Activated naive CD8-positive, alpha-beta T cell (primary cell): Measurements from ENCODE around the gene TBC1D9B.

ENCODE experiments used
- H3K27ac Mint-ChIP-seq: one replicate; pipeline ENCODE4 v1.8.0; 2021; ENCODE audit warnings: mixed read lengths
- H3K27me3 Mint-ChIP-seq: one replicate; pipeline ENCODE4 v1.8.0; 2021; ENCODE audit warnings: mixed read lengths
- H3K36me3 Mint-ChIP-seq: one replicate; pipeline ENCODE4 v1.8.0; 2021; ENCODE audit warnings: mixed read lengths
- H3K4me1 Mint-ChIP-seq: one replicate; pipeline ENCODE4 v1.8.0; 2021; ENCODE audit warnings: low read depth, mixed read lengths
- H3K4me3 Mint-ChIP-seq: one replicate; pipeline ENCODE4 v1.8.0; 2021; ENCODE audit warnings: mild to moderate bottlenecking, mixed read lengths
- H3K9me3 Mint-ChIP-seq: one replicate; pipeline ENCODE4 v1.8.0; 2021; ENCODE audit warnings: low read depth, mixed read lengths

Gene TBC1D9B

DNA sequence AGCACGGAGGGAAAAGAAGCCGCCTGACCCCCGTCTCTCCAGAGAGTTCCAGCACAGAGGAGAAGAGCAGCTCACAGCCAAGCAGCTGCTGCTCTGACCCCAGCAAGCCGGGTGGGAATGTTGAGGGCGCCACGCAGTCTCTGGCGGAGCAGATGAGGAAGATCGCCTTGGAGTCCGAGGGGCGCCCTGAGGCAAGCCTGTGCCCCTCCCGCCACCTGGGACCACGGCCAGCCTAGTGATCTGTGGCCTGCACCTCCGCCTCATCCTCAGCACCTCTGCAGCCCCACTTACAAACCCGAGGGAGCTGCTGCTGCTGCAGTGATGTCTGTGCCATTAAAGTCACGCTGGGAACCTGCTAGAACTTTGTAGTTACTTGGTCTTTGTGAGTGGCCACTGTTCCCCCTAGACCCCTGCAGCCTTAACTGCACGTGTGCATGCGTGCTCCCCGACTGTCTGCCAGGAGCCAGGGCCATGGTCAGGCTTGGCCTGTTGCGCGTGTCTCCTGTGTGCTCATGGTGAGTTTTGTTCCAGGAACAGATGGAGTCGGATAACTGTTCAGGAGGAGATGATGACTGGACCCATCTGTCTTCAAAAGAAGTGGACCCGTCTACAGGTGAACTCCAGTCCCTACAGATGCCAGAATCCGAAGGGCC, 74.5 kb downstream of the TBC1D9B start:
- H3K36me3 Mint-ChIP-seq: peaks cover 12% of the 10 kb centered on the region
- H3K9me3 Mint-ChIP-seq: no peaks in the 10 kb centered on the region
- peaks cover 23% of the 10 kb centered on the region for H3K4me1 Mint-ChIP-seq
- no peak overlapping the region for H3K4me3 Mint-ChIP-seq
- peak overlapping the region; percentile 54 for H3K27ac Mint-ChIP-seq
- no peaks in the 10 kb centered on the region for H3K27me3 Mint-ChIP-seq

DNA sequence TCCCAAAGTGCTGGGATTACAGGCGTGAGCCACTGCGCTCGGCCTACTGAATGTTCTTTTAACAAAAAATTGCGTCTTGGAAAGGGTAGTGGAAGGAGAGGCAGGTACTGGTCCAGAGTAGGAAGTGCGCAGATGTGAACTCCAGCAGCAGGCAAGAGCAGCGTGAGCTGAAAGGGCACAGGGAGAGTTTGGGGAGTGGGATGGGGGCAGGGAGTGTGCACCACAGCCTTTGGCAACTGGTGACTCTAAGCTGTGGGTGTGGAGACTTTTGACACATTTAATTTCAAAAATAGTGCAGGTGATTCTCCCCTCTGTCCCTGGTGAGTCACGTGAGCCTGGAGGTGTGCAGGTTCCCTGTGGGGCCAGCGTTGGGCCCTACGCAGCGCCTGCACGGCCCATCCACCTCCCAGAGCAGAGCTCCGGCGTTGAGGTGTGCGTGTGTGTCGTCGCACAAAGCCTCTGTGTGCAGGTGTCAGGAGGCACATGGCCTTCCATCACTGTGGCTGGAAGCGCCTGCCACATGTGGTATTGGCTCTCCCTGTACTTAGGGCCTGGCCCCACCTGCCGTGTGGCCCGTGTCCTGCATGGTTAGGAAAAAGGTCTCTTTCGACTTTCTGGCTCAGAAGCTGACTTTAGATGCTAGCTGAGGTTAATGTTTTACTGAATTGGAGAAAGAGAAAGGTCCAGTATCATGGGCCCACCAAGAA, 75.5 kb downstream of the TBC1D9B start:
- Mint-ChIP-seq H3K27me3 (no peaks in the 10 kb centered on the region), H3K4me3 (no peak overlapping the region), H3K36me3 (peaks cover 16% of the 10 kb centered on the region), H3K4me1 (peaks cover 30% of the 10 kb centered on the region), H3K27ac (peak overlapping the region; percentile 68), H3K9me3 (no peaks in the 10 kb centered on the region)

DNA sequence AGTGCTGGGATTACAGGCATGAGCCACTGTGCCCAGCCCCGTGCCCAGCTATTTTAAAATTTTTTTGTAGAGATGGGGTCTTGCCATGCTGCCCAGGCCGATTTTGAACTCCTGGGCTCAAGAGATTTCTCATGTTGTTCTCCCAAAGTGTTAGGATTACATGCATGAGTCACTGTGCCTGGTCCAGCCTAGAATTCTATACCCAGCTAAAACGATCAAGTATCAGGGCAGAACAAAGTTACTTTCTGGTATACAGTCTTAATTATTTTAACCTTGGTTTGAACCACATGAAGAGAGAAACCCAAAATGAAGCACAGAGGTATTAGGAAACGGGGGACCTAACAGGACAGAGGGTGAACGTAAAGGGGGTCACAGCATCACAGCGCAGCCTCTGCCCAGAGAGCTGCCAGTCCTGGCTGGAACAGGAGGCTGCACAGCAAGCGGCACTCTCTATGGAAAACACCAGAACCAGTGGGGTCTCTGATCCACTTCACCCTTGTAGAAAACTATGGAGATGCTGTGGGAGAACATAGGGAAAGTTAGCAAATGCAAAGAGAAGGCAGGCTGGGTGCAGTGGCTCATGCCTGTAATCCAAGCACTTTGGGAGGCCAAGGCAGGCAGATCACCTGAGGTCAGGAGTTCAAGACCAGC, 76.8 kb downstream of the TBC1D9B start:
- Mint-ChIP-seq H3K27me3 (no peaks in the 10 kb centered on the region), H3K36me3 (peaks cover 13% of the 10 kb centered on the region), H3K27ac (peak overlapping the region; percentile 70), H3K9me3 (no peaks in the 10 kb centered on the region), H3K4me3 (no peak overlapping the region), H3K4me1 (peaks cover 24% of the 10 kb centered on the region)

DNA sequence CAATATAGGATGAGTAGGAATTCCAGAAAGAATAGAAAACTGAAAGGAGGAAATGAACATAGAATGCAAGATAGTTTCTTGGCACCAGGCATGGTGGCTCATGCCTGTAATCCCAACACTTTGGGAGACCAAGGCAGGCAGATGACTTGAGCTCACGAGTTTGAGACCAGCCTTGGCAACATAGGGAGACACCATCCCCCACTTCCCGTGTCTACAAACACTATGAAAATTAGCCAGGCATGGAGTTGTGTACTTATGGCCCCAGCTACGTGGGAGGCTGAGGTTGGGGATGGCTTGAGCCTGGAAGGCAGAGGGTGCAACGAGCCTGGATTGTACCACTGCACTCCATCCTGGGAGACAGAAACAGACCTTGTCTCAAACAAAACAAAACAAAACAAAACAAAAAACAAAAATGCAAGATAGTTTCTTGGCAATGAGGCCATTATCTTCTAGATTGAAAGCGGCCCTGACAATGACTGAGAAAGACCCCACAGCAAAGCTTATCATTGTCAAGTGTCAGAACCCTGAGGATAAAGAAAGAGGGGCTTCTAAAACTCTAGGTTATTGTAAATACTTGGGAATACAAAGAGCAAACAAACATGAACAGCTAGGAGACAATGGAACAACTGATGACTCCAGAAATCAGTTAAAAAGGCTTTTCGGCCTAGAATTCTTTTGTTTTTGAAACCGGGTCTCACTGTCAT, 77.8 kb downstream of the TBC1D9B start:
- H3K27me3 Mint-ChIP-seq: no peaks in the 10 kb centered on the region
- peaks cover 23% of the 10 kb centered on the region for H3K4me1 Mint-ChIP-seq
- H3K36me3 Mint-ChIP-seq: peaks cover 13% of the 10 kb centered on the region
- H3K9me3 Mint-ChIP-seq: no peaks in the 10 kb centered on the region
- H3K27ac Mint-ChIP-seq: peak overlapping the region; percentile 83
- H3K4me3 Mint-ChIP-seq: no peak overlapping the region

DNA sequence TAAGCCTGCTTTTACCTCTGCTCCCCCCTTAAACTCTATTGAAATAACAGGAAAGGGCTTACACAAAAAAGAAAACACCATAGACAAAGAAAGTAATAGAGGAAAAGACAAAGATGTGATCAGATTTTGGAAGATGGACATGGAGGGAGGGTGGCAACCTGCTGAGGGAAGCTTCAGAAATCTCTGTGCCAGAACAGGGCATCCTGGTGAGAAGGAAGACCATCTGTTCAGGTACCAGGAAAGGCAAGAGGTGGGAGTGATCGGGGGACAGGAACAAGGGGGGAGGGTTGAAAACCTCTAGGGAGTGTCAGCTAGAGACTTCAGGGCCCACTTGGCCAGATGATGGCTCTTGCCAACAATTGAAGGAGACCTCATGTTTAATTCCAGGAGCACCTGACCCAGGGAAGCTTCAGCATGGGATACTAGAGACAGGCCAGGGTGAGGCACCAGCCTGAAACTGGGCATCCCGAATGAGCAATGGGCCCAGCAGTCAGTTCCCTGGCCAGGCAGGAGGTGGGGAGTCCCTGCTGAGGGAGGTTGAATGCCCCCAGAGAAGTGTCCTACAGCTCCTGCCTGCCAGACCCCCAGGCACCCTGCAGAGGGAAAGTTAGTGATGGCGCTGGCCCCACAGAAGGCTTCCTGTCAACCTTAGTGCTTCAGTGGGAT, 78.8 kb downstream of the TBC1D9B start:
- Mint-ChIP-seq H3K27ac (peak overlapping the region; percentile 83), H3K4me1 (peaks cover 29% of the 10 kb centered on the region)

DNA sequence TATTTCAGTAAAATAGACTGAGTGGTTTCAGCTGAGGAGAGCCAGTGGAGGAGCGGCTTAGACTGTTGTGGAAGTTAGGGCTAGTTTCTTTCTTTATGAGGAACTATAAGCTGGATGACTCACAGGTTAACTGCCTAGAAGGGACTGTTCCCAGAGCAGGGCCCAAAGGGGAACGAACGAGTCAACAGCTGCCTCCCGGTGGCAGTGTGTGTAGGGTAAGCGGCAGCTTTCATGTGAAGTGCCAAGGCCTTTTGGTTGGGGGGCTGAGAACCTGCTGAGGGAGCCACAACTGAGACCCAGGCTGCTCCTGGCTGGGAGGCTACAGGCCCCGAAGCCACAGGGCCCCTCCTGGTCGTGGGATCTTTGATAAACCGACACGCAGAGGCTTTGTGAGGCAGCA, 80.0 kb downstream of the TBC1D9B start:
- Mint-ChIP-seq H3K9me3 (no peaks in the 10 kb centered on the region), H3K27ac (peak overlapping the region; percentile 88), H3K4me3 (peak overlapping the region; percentile 32), H3K27me3 (no peaks in the 10 kb centered on the region), H3K4me1 (peaks cover 35% of the 10 kb centered on the region), H3K36me3 (peaks cover 10% of the 10 kb centered on the region)

More for the DNA sequence above, 78.8 kb downstream of the TBC1D9B start:
- no peaks in the 10 kb centered on the region for H3K27me3 Mint-ChIP-seq
- peaks cover 16% of the 10 kb centered on the region for H3K36me3 Mint-ChIP-seq
- H3K9me3 Mint-ChIP-seq: no peaks in the 10 kb centered on the region
- H3K4me3 Mint-ChIP-seq: no peak overlapping the region

DNA sequence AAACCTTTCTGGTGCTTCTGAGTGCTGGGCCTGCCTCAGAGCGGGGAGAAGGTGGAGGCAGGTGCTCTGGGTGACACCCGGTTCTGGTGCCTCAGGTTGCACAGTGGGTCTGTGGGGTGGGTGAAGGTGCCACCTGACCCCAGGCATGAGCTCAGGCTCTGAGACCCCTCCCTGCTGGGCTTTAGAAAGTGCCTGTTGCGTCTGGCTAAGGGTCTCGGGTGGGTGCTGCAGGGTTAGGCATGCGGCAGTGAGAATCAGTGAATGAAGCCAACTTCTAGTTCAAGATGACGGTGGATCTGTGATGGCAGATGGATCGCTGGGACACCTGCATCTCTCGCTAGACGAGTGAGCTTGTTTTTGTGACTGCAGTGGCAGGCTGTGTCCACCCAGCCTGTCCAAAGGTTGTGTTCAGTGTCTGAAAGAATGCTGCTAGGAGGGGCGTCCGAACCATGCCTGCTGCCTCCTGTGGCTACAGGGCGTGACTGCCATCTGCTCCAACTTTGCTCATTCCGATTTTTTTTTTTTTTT, 82.0 kb downstream of the TBC1D9B start:
- Mint-ChIP-seq H3K27me3 (no peaks in the 10 kb centered on the region), H3K27ac (peak overlapping the region; percentile 28), H3K9me3 (no peaks in the 10 kb centered on the region), H3K36me3 (peaks cover 10% of the 10 kb centered on the region), H3K4me1 (peaks cover 40% of the 10 kb centered on the region), H3K4me3 (no peak overlapping the region)

DNA sequence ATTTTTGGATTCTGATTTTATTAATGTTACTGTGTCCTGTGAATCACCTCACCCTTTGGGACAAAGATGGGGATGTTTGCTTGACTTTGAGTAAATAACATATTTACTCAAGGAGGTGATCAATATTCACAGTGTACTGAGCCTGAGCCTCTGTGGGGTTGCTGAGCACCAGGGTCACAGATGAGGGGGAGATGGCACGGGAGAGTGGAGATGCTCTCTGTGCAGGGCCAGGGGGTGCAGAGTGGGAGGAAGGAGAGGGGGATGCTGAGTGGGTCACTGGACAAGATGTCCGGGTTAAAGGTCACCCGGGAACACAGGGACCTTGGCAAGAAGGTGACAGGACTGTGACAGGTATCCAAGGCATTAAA, 83.0 kb downstream of the TBC1D9B start:
- H3K36me3 Mint-ChIP-seq: peaks cover 10% of the 10 kb centered on the region

DNA sequence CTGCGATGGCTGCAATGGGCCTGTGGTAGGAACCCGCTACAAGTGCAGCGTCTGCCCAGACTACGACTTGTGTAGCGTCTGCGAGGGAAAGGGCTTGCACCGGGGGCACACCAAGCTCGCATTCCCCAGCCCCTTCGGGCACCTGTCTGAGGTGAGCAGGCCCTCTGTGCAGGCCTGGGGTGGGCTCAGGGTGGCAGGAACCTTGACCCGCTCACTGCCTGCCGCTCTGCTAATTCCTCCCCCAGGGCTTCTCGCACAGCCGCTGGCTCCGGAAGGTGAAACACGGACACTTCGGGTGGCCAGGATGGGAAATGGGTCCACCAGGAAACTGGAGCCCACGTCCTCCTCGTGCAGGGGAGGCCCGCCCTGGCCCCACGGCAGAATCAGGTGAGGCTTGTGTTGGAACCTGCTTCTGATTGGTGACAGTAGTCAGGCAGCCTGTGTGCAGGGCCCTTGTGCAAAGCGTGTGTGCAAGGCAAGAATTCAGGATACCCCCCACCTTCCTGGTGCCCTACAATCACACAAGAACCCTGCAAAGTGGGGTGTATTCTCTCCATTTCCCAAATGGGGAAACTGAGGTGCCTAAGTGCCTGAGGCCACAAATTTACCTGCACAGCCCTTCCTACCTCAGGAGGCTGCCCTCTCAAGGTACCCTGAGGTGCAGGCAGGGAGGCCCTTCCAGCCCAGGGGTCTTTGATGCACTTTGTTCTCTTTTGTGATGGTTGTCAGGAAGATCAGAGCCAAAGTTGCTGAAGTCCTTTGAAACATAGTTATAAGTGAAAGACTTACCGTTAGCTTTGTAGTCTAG, 83.6 kb downstream of the TBC1D9B start:
- H3K27ac Mint-ChIP-seq: peak overlapping the region; percentile 87
- peaks cover 10% of the 10 kb centered on the region for H3K36me3 Mint-ChIP-seq
- peaks cover 48% of the 10 kb centered on the region for H3K4me1 Mint-ChIP-seq
- no peaks in the 10 kb centered on the region for H3K27me3 Mint-ChIP-seq
- no peaks in the 10 kb centered on the region for H3K9me3 Mint-ChIP-seq
- peak overlapping the region; percentile 42 for H3K4me3 Mint-ChIP-seq

More for the DNA sequence above, 83.0 kb downstream of the TBC1D9B start:
- Mint-ChIP-seq H3K9me3 (no peaks in the 10 kb centered on the region), H3K4me3 (peak overlapping the region; percentile 42), H3K4me1 (peaks cover 45% of the 10 kb centered on the region), H3K27me3 (no peaks in the 10 kb centered on the region), H3K27ac (peak overlapping the region; percentile 87)

DNA sequence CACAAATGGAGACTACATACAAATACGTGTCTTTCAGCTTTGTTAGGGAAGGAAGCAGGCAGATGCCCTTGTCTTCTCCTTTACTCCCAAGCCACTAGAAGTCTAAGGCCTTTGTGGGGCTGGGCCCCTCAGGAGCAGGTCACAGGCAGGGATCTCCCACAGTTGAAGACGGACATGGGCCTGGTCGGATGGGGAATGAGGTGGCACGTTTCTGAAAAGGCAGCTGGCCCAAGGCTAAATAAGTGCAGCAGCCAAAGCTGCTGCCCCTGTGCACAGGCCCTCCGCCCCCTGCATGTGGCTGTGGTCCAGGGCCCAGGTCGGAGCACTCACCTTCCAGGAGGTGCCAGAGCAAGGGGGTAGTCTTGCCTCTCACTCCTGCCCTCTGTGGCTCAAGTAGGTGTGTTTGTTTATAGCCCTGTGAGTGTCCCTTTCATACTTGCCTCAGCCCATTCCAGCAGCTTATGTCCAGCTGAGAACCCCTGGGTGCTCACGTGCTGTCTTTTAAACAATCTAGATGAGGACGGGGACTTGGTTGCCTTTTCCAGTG, 85.2 kb downstream of the TBC1D9B start:
- Mint-ChIP-seq H3K36me3 (peaks cover 4% of the 10 kb centered on the region), H3K9me3 (no peaks in the 10 kb centered on the region), H3K4me3 (peak overlapping the region; percentile 92), H3K27ac (peak overlapping the region; percentile 83), H3K4me1 (peaks cover 51% of the 10 kb centered on the region), H3K27me3 (no peaks in the 10 kb centered on the region)

DNA sequence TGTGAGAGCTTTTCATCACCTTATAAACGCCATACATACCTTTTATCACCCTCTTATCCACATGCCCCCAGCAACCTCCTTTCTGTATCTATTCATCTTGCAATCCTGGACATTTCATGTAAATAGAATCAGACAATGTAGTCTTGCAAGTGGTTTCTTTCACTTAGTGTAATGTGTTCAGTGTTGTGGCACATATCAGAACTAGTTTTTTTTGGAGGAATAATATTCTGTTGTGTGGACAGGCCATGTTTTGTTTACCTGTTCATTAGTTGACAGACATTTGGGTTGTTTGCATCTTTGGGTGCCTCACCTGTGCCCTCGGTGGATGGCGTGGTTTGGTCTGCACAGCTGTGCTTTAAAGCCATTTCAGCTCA, 85.7 kb downstream of the TBC1D9B start:
- peaks cover 4% of the 10 kb centered on the region for H3K36me3 Mint-ChIP-seq
- no peaks in the 10 kb centered on the region for H3K27me3 Mint-ChIP-seq
- H3K4me3 Mint-ChIP-seq: peak overlapping the region; percentile 92
- H3K4me1 Mint-ChIP-seq: peaks cover 52% of the 10 kb centered on the region
- H3K27ac Mint-ChIP-seq: peak overlapping the region; percentile 83
- no peaks in the 10 kb centered on the region for H3K9me3 Mint-ChIP-seq

DNA sequence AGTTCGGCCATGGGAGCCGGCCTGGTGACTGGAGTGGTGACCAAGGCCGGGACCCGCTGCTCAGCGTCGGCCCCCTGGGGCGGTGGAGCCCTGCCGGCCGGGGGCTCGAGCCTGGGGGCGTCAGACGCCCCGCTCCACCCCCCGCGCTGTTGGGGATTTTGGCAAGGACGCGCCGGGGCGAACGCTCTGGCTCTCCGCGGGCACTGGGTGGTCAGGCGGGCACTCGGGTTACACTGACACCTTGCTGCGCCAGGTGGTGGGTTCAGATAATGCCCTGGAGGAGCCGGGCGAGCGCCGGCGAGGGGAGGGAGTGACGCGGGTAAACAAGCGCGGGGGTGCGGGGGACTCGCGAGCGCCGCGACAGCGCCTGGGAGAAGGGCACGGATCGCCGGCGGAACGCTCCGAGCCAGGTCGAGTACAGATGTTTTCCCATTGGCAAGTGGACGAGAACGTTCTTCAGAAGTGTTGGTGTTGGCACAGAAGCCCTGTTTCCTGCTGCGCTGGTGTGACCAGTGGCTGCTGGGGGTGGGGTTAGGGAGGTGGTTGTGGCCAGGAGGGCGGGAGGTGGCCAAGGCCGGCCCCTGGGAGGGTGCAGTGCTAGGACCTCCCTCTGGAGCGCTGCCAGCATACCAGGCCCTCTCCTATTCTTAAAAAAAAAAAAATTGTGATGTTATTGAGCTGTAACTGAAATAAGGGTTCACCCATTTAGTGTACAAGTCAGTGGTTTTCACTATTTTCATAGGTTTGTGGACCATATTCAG, 86.2 kb downstream of the TBC1D9B start:
- Mint-ChIP-seq H3K4me3 (peak overlapping the region; percentile 92), H3K9me3 (no peaks in the 10 kb centered on the region), H3K27ac (peak overlapping the region; percentile 83), H3K4me1 (peaks cover 47% of the 10 kb centered on the region), H3K36me3 (peaks cover 4% of the 10 kb centered on the region), H3K27me3 (no peaks in the 10 kb centered on the region)
